HUDEP-2 (cell line): Measurements from ENCODE around the gene SAXO2.
"Not testable (repeated sequence)": the region's sequence is repeated elsewhere in the genome, so short reads cannot be mapped to it uniquely, and the experiment has no call there.

ENCODE experiments used
- DNase-seq, 76 experiments: peaks; one replicate each; lab custom pipeline; 2025; ENCODE audit not compliant: unreplicated experiment in 76 of 76; lab: John Stamatoyannopoulos, UW

SAXO2 gene

GRCh38 chr15:82284381-82284780 is 21.8 kb downstream of the SAXO2 start:
- not testable (repeated sequence) for DNase-seq

GRCh38 chr15:82286475-82286874 is 23.9 kb downstream of the SAXO2 start:
- DNase-seq = peak in 1 of 76 experiments; percentile 9

- not testable (repeated sequence) for DNase-seq
These were observed 25.6 kb downstream of the SAXO2 start for GRCh38 chr15:82288202-82288601.

- DNase-seq = no peak
These were observed 29.7 kb downstream of the SAXO2 start for GRCh38 chr15:82292271-82292670.

- DNase-seq = no peak
These were observed 31.6 kb downstream of the SAXO2 start for GRCh38 chr15:82294061-82294690.

GRCh38 chr15:82297546-82297945 is 34.9 kb downstream of the SAXO2 start:
- no peak for DNase-seq

GRCh38 chr15:82298032-82298431 is 35.4 kb downstream of the SAXO2 start:
- DNase-seq = no peak

GRCh38 chr15:82298520-82298919 is 35.9 kb downstream of the SAXO2 start:
- no peak for DNase-seq

- DNase-seq = not testable (repeated sequence)
These were observed 36.9 kb downstream of the SAXO2 start for GRCh38 chr15:82299511-82299914.

- not testable (repeated sequence) for DNase-seq
These were observed 37.7 kb downstream of the SAXO2 start for GRCh38 chr15:82300326-82300725.

- no peak for DNase-seq
These were observed 38.3 kb downstream of the SAXO2 start for GRCh38 chr15:82300883-82301282.

GRCh38 chr15:82301296-82302016 is 38.8 kb downstream of the SAXO2 start:
- no peak for DNase-seq

GRCh38 chr15:82303956-82304777 is 41.5 kb downstream of the SAXO2 start:
- DNase-seq = no peak

- DNase-seq = no peak
These were observed 42.1 kb downstream of the SAXO2 start for GRCh38 chr15:82304778-82305090.

GRCh38 chr15:82305621-82306048 is 43.0 kb downstream of the SAXO2 start:
- DNase-seq = no peak

- peak in 1 of 76 experiments; percentile 7 for DNase-seq
These were observed 44.4 kb downstream of the SAXO2 start for GRCh38 chr15:82306791-82307713.

- no peak for DNase-seq
These were observed 45.1 kb downstream of the SAXO2 start for GRCh38 chr15:82307714-82308081.

GRCh38 chr15:82309802-82310201 is 47.2 kb downstream of the SAXO2 start:
- DNase-seq = no peak

- DNase-seq = not testable (repeated sequence)
These were observed 48.7 kb downstream of the SAXO2 start for GRCh38 chr15:82311321-82311720.

GRCh38 chr15:82312586-82313349 is 50.1 kb downstream of the SAXO2 start:
- no peak for DNase-seq
